Measurements from ENCODE around the gene PHF12.
A peak's percentile ranks its signal among the peaks of the same experiment; 100 is the strongest.
"Not testable (repeated sequence)": the region's sequence is repeated elsewhere in the genome, so short reads cannot be mapped to it uniquely, and the experiment has no call there.

PHF12 gene

DNA sequence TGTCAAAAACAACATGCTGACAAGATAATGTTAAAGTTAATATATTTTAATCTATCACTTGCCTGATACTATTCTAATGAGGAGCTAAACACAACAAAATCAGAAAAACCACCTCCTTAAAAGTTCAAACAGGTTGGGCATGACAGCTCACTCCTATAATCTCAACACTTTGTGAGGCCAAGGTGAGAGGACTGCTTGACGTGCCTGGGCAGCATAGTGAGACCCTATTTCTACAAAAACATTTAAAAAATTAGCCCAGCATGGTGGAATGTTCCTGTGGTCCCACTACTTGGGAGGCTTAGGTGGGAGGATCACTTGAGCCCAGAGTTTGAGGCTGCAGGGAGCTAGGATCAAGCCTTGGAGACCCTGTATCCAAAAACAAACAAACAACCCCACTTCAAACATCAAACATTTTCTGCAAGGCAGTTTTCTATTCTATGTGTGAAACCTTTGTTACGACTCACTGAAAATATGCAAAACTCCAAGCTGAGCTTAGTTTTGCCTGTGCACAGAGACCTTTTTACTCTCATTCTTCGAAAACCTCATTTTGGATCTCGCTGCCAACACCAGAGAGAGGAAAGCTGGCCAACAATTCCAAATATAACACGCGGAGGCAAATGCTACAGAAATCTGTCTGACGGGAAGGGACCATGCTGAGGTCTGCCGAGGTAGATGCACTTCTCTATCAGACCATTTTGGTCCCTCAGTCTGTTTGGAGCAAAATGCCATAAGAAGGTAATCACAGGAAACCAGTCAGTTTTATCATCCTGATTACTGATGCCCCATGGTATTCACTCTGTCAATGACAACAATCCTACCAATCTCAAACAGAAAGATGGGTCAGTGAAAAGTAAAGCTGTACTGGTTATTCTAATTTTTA, 6.2 kb downstream of the PHF12 start:
- peak overlapping the region in 1 of 2 donors; percentile 80 for H3K27ac Mint-ChIP-seq
- no peaks in the 10 kb centered on the region for H3K9me3 Mint-ChIP-seq
- DNase-seq: no peak
- ATAC-seq (replicated peaks): no peak
- peaks cover 59 to 74% of the 10 kb centered on the region in 2 donors for H3K4me1 Mint-ChIP-seq (ENCODE audit: low read depth in 2 of 2)
- H3K36me3 Mint-ChIP-seq (ENCODE audit: insufficient read depth): peaks cover 64% of the 10 kb centered on the region
- no peaks in the 10 kb centered on the region for H3K27me3 Mint-ChIP-seq
- peak overlapping the region in 1 of 2 donors; percentile 52 for H3K4me3 Mint-ChIP-seq

DNA sequence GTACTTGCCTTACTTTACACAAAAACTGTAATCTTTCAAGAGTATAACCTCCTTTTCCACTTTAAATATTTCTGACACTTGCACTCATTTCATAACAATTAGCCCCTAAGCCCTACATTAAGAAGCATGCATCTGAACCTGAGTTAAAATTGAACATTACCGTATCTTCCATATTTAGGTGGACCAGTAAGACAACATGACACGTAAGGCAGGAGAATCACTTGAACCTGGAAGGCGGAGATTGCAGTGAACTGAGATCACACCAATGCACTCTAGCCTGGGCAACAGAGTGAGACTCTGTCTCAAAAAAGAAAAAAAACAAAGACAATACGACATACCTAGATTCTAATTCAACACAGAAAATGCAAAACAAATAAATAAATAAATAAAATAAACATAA, 7.0 kb downstream of the PHF12 start:
- H3K4me3 Mint-ChIP-seq: peak overlapping the region in 1 of 2 donors; percentile 44
- DNase-seq (no peak), ATAC-seq (replicated peaks) (no peak)
- peaks cover 61 to 81% of the 10 kb centered on the region in 2 donors for H3K4me1 Mint-ChIP-seq (ENCODE audit: low read depth in 2 of 2)
- H3K36me3 Mint-ChIP-seq (ENCODE audit: insufficient read depth): peaks cover 61% of the 10 kb centered on the region
- no peaks in the 10 kb centered on the region for H3K9me3 Mint-ChIP-seq
- peak overlapping the region in 1 of 2 donors; percentile 80 for H3K27ac Mint-ChIP-seq
- no peaks in the 10 kb centered on the region for H3K27me3 Mint-ChIP-seq

DNA sequence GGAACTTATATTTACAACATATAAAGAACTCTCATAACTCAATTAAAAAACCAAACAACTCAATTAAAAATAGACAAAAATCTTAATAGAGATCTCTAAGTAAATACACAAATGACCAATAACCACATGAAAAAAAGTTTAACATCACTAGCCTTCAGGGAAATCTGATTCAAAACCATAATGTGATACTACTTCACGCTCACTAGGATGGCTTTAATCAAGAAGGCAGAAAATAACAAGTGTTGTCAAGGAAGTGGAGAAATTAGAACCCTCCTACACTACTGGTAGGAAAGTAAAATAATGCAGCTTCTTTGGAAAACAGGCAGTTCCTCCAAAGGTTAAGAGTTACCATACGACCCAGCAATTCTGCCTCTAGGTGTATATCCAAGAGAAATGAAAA, 8.4 kb downstream of the PHF12 start:
- Mint-ChIP-seq H3K36me3 (ENCODE audit: insufficient read depth) (peaks cover 57% of the 10 kb centered on the region), H3K4me3 (no peak overlapping the region), H3K9me3 (no peaks in the 10 kb centered on the region), H3K27ac (peak overlapping the region in 1 of 2 donors; percentile 80), H3K27me3 (no peaks in the 10 kb centered on the region), H3K4me1 (ENCODE audit: low read depth in 2 of 2) (peaks cover 63 to 82% of the 10 kb centered on the region in 2 donors)
- no peak for DNase-seq
- ATAC-seq (replicated peaks): no peak

DNA sequence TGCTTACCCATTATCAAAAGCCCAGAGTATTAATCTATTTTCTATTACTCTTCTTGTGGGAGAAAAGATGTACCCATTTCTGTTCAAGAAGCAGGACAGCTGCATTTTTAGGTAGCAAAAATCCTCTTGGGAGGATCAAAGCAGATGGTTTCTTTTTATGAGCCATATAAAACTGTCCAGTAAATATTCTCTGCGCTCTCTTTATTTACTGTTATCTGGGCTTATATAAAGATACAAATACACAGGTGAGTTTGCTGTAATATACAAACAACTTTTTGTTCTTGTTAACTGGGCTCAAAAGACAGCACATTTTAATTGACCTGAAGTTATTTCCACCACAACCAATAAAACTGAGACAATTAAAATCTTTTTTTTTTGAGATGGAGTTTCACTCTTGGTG, 10.1 kb downstream of the PHF12 start:
- H3K27ac Mint-ChIP-seq: no peak overlapping the region
- DNase-seq (no peak), ATAC-seq (replicated peaks) (no peak)
- no peaks in the 10 kb centered on the region for H3K27me3 Mint-ChIP-seq
- H3K36me3 Mint-ChIP-seq (ENCODE audit: insufficient read depth): peaks cover 52% of the 10 kb centered on the region
- H3K4me3 Mint-ChIP-seq: peak overlapping the region in 1 of 2 donors; percentile 21
- H3K4me1 Mint-ChIP-seq (ENCODE audit: low read depth in 2 of 2): peaks cover 53 to 77% of the 10 kb centered on the region in 2 donors
- no peaks in the 10 kb centered on the region for H3K9me3 Mint-ChIP-seq

DNA sequence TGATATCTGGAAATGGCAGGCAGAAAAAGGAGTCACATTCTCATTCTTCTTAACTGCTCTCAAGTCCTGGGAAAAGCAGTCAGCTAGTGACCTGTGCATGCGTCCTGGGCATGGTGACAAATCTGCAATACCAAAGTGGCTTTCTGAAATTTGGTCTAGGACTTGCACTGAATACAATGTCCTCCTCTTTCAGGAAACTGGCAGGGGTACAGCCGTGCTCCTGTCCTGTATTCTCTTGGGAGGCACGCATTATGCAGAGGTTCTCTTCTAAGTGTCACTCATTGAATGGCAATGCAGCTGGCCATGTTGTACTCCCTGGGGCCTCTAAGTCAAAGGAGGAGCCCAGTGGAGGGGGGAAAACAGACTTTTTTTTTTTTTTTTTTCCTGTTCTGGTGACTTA, 10.6 kb downstream of the PHF12 start:
- no peak overlapping the region for H3K27ac Mint-ChIP-seq
- peaks cover 48 to 77% of the 10 kb centered on the region in 2 donors for H3K4me1 Mint-ChIP-seq (ENCODE audit: low read depth in 2 of 2)
- no peaks in the 10 kb centered on the region for H3K9me3 Mint-ChIP-seq
- H3K4me3 Mint-ChIP-seq: no peak overlapping the region
- DNase-seq: no peak
- H3K36me3 Mint-ChIP-seq (ENCODE audit: insufficient read depth): peaks cover 49% of the 10 kb centered on the region
- ATAC-seq (replicated peaks): no peak
- H3K27me3 Mint-ChIP-seq: no peaks in the 10 kb centered on the region

DNA sequence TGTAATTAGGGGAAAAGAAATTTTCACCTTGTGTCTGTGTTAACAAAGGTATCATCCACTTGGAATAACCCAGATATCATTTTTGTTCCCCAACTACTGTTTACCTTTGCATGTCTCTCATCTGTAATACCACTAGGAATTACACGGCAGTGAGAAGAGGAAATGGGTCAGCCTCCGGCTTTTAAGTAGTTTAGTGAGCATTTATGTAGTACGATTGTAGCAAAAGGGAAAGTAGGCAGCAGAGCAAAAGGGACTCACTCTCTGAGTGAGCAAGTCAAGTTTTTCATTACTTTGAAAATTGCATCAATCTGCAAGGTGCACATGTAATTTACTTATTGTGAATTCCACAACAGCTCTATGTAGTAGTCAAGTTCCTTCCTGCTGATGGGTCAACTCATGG, 11.2 kb downstream of the PHF12 start:
- peaks cover 42 to 75% of the 10 kb centered on the region in 2 donors for H3K4me1 Mint-ChIP-seq (ENCODE audit: low read depth in 2 of 2)
- peak overlapping the region in 1 of 2 donors; percentile 56 for H3K27ac Mint-ChIP-seq
- ATAC-seq (replicated peaks): peak; percentile 46

DNA sequence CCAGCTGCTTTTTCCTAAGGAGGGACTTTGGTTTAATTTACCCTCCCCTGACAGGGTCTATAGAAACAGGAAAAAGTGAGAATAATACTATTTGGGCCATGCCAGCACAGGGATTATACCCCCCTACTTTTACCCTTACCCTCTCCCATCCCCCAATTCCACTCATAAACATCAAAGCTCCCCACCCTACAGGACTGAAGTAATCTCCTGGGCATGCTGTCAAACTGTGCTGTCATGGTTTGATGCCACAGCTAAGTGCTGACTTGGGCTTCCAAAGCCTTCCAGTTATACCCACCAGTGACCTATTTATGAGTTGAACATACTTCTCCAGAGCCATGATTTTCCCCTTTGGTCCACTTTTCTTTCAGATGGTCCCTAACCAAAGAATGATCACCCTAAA, 12.8 kb downstream of the PHF12 start:
- Mint-ChIP-seq H3K27me3 (no peaks in the 10 kb centered on the region), H3K4me1 (ENCODE audit: low read depth in 2 of 2) (peaks cover 39 to 70% of the 10 kb centered on the region in 2 donors), H3K4me3 (no peak overlapping the region), H3K9me3 (no peaks in the 10 kb centered on the region), H3K36me3 (ENCODE audit: insufficient read depth) (peaks cover 43% of the 10 kb centered on the region), H3K27ac (peak overlapping the region; percentile 60 to 66)
- DNase-seq (no peak), ATAC-seq (replicated peaks) (no peak)

More for the DNA sequence above, 11.2 kb downstream of the PHF12 start:
- Mint-ChIP-seq H3K36me3 (ENCODE audit: insufficient read depth) (peaks cover 48% of the 10 kb centered on the region), H3K27me3 (no peaks in the 10 kb centered on the region), H3K9me3 (no peaks in the 10 kb centered on the region), H3K4me3 (peak overlapping the region in 1 of 2 donors; percentile 13)
- no peak for DNase-seq

DNA sequence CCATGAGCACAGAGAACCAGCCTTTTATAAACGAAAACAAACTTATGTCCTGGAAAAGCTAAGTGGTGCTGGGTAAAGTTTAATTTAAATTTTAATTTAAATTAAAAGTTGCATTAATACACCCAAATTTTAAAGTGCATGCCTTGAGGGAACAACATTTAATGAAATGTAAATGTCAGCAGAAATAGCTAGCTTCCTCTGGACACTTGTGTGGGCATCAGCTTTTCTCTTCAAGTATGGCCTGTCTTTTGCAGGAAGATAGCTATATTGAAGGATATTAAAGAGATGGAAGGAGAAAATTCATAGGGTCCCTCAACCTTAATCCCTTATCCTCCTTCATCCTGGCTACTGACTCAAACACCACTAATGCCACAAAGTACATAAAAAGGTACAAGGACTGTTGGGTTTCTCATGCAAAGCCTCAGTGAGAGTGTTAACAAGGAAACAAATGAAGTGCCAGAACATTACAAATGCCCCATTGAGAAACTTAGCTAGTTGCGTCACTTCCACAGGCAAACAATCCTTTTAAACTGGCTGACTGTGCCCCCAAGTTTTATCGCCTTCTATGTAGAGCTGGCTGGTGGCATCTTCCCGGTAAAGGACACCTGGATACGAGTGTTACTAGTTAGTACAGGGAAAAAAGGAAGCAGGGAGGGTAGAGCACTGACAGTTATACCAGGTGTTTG, 14.1 kb downstream of the PHF12 start:
- Mint-ChIP-seq H3K27me3 (no peaks in the 10 kb centered on the region), H3K4me1 (ENCODE audit: low read depth in 2 of 2) (peaks cover 38 to 68% of the 10 kb centered on the region in 2 donors), H3K4me3 (peak overlapping the region in 1 of 2 donors; percentile 46), H3K36me3 (ENCODE audit: insufficient read depth) (peaks cover 36% of the 10 kb centered on the region), H3K9me3 (no peaks in the 10 kb centered on the region), H3K27ac (peak overlapping the region; percentile 16 to 46)
- DNase-seq (no peak), ATAC-seq (replicated peaks) (no peak)

DNA sequence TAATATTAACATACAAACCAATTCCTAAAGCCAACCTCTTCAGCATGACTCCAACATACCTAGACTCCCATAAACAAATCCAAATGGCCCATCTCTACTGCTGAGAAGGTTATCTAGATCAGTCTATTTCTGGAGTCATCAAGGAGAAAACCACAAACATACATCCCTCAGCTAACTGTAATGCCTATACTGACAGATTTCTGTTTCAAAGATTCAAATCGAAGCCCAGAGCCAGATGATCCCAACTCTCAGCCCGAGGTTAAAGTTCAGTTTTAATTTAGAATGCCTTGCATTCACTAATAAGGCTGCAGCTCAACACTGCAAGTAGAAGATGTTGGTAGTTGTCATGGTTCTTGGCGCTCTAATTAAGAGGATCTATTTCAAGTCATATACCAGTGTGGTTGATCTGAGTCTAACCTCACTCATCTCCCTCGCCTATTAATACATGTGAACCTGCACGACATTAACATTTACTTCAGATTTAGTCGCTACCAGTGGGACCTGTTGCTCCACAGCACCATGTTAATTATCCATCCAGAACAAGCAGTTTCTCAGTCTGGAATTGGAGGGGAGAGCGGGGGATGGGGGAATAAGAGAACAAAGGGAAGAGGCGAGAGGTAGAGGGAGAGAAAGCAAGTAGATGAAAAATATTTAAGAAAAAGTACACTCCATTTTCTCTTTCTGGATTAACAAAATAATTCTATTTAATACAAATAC, 15.4 kb downstream of the PHF12 start:
- Mint-ChIP-seq H3K36me3 (ENCODE audit: insufficient read depth) (peaks cover 33% of the 10 kb centered on the region), H3K4me3 (peak overlapping the region in 1 of 2 donors; percentile 46), H3K9me3 (no peaks in the 10 kb centered on the region), H3K27ac (peak overlapping the region; percentile 16 to 88), H3K4me1 (ENCODE audit: low read depth in 2 of 2) (peaks cover 31 to 57% of the 10 kb centered on the region in 2 donors), H3K27me3 (no peaks in the 10 kb centered on the region)
- DNase-seq (no peak), ATAC-seq (replicated peaks) (no peak)

DNA sequence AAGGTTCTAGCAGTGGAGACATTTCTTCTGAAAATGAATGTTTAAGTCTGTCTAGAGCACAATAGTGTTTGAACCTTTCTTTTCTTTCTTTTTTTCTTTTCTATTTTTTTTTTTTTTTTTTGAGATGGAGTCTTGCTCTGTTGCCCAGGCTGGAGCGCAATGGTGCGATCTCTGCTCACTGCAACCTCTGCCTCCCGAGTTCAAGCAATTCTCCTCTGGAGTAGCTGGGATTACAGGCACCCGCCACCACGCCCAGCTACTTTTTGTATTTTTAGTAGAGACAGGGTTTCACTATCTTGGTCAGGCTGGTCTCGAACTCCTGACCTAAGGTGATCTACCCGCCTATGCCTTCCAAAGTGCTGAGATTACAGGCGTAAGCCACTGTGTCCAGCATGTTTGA, 16.8 kb downstream of the PHF12 start:
- Mint-ChIP-seq H3K27ac (peak overlapping the region in 1 of 2 donors; percentile 55), H3K4me1 (ENCODE audit: low read depth in 2 of 2) (peaks cover 33 to 51% of the 10 kb centered on the region in 2 donors), H3K36me3 (ENCODE audit: insufficient read depth) (peaks cover 29% of the 10 kb centered on the region)
- H3K9me3 Mint-ChIP-seq; H3K27me3 Mint-ChIP-seq; H3K4me3 Mint-ChIP-seq; DNase-seq; ATAC-seq (replicated peaks): not testable (repeated sequence)

DNA sequence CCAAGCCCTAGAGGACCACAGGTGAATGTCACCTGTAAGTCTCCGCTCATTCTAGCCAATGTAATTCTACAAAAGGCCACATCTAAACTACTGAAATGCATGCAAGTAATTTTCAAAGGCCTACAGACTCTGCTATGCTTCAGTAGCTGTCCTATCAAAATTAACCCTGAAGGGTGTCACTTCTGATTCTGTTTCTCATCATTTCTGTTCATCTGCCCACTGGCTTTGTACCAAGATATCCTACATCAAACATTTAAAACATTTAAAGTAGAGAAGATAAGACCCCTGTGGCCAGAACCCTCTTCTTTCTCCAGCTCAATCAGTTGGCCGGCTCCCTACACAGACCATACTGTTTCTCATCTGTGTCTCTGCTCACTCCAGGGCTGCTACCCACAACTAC, 21.5 kb downstream of the PHF12 start:
- Mint-ChIP-seq H3K4me1 (ENCODE audit: low read depth in 2 of 2) (peaks cover 45 to 54% of the 10 kb centered on the region in 2 donors), H3K4me3 (no peak overlapping the region), H3K27me3 (no peaks in the 10 kb centered on the region), H3K27ac (peak overlapping the region; percentile 91 to 95), H3K9me3 (no peaks in the 10 kb centered on the region), H3K36me3 (ENCODE audit: insufficient read depth) (peaks cover 39% of the 10 kb centered on the region)
- DNase-seq (no peak), ATAC-seq (replicated peaks) (no peak)

DNA sequence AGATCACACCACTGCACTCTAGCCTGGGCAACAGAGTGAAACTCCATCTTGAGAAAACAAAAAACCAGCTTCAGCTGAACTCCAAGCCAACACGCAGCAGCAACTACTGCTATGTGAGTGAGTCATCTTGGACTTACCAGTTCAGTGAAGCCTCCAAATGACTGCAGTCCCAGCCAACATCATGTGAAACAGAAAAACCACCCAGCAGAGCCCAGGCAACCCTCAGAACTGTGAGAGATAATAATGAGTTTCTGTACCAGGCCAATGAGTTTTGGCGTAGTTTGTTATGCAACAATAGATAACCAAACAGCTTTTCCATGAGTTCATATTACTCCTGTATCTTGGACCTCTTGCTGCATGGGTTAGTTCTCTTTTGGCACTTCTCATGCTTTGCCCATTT, 23.3 kb downstream of the PHF12 start:
- Mint-ChIP-seq H3K36me3 (ENCODE audit: insufficient read depth) (peaks cover 44% of the 10 kb centered on the region), H3K9me3 (no peaks in the 10 kb centered on the region), H3K27ac (peak overlapping the region; percentile 95 to 98), H3K4me3 (peak overlapping the region in 1 of 2 donors; percentile 2), H3K27me3 (no peaks in the 10 kb centered on the region), H3K4me1 (ENCODE audit: low read depth in 2 of 2) (peaks cover 49% of the 10 kb centered on the region in 2 donors)
- no peak for DNase-seq
- ATAC-seq (replicated peaks): no peak

DNA sequence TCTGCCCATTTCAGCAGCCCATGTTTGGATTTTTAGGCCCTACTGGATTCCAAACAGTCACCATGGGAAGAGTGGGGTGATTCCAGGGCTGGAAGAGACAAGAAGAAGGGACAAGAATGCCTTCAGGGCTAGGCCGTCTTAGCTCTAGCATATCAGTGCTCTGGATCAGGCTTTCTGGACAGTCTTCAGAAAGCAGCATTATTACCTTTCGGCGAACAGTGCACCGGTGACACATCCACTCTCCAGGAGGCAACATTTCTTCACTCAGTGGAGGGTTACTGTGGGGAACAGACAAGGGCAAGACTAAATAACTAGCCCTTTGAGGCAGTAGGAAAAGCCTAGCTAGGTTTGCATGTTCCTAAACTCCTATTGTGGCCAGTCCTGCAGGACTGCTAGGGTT, 24.5 kb downstream of the PHF12 start:
- peaks cover 49 to 50% of the 10 kb centered on the region in 2 donors for H3K4me1 Mint-ChIP-seq (ENCODE audit: low read depth in 2 of 2)
- H3K36me3 Mint-ChIP-seq (ENCODE audit: insufficient read depth): peaks cover 49% of the 10 kb centered on the region
- ATAC-seq (replicated peaks) (no peak), DNase-seq (no peak)
- no peaks in the 10 kb centered on the region for H3K27me3 Mint-ChIP-seq
- no peaks in the 10 kb centered on the region for H3K9me3 Mint-ChIP-seq
- peak overlapping the region; percentile 95 to 98 for H3K27ac Mint-ChIP-seq
- peak overlapping the region; percentile 61 to 75 for H3K4me3 Mint-ChIP-seq
